Measurements from ENCODE around the gene OSGEPL1.
"Not testable (repeated sequence)": the region's sequence is repeated elsewhere in the genome, so short reads cannot be mapped to it uniquely, and the experiment has no call there.

The OSGEPL1 gene, protein sequence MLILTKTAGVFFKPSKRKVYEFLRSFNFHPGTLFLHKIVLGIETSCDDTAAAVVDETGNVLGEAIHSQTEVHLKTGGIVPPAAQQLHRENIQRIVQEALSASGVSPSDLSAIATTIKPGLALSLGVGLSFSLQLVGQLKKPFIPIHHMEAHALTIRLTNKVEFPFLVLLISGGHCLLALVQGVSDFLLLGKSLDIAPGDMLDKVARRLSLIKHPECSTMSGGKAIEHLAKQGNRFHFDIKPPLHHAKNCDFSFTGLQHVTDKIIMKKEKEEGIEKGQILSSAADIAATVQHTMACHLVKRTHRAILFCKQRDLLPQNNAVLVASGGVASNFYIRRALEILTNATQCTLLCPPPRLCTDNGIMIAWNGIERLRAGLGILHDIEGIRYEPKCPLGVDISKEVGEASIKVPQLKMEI

DNA sequence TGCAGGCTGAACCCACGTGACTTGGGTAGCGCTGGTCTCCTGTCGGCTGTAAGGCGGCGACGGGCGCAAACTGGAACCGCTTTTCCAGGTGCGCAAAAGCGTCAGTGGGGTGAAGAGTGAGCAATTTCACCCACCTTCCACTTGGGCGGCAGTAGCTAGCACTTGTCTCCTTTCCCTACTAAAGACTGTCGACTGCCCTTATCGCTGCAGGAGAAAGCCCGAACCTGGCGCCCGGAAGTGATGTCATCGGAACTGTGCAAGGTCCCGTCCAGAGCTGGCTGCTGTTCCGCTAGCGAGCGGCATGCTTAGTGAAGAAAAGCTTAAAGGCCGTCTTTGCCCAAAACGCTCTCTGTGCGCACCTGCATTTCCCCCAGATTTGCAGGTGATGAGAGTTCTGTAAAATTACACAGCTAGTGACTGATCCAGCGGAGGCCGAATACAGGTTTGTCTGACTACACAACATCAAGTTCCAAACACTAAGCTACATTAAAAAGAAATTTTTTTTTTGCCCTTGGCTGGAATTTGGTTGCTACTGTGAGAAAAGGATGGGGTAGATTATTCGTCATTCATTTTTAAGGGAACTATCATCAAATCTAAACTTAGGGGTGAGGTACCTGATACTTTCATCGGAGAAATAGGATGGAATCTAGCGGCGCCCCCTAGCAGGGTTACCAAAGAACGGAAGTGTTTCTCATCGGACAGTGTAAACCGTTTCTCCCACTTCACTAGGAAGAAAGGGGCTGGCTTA is at the start of gene OSGEPL1:
Gene OSGEPL1, minus strand, starts transcription at position 242 of the 748 bp plus-strand sequence. CDS start 1,152 bp downstream, outside the sequence.
- peak; percentile 96 for DNase-seq (ENCODE audit: low spot score)

GRCh38 chr2:189803431-189803830 is 40.8 kb upstream of the OSGEPL1 start:
- no peak for DNase-seq (ENCODE audit: low spot score)

DNA sequence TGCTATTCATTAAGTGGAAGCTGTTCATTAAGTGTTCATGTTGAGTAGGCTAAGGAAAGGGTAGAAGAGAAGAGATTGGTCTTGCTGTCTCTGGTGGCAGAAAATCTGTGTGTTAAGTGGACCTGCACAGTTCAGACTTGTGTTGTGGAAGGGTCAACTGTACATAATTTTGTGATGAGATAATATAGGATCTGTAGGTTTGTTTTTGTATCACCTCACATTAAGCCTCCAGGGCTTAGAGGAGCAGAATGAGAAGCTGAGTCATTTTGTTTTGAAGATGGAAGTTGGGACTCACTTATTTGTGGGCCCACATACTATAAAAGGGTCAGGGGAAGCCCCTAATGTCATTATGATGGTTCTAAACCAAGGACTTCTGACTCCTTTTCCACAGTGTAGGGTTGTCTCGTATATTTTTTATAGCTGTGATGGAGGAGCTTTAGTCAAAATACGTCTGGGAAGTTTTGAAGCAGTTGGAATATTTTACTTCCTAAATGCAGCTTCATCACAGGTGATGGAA is 39.9 kb upstream of the OSGEPL1 start:
- DNase-seq (ENCODE audit: low spot score): no peak

DNA sequence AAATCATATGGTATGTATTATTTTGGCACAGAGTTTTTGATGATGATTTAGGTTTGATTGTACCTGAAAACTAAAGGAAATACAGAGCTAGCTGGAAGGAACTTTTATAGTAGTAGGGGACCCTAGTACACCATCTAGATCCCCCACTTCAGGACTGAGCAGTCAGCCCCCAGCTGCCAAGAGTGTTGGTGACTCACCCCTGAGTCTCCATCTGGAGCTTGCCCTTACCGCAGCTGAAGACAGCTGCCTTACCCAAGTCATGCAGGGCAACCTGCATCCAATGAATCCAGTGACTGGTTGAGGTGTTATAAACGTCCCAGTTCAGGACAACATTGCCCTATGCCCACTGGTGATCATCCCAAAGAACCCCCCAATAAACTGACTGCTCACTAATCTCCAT is 36.9 kb upstream of the OSGEPL1 start:
- DNase-seq (ENCODE audit: low spot score): no peak

DNA sequence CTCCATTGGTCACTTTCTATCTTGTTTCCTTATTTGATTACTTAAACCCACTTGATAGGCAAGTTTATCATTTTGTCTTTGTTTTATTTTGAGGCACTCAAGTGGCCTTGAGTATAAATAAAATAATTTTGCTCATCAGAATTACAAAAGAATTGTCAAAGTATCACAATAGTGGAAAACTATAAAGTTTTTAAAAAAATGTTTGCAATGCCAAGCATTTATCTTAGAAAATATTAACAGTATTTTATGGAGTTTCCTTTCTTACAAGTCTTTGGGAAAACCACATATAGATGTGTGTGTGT is 36.4 kb upstream of the OSGEPL1 start:
- no peak for DNase-seq (ENCODE audit: low spot score)

- peak; percentile 75 for DNase-seq (ENCODE audit: low spot score)
Measured at GRCh38 chr2:189798312-189799029, 35.9 kb upstream of the OSGEPL1 start.

DNA sequence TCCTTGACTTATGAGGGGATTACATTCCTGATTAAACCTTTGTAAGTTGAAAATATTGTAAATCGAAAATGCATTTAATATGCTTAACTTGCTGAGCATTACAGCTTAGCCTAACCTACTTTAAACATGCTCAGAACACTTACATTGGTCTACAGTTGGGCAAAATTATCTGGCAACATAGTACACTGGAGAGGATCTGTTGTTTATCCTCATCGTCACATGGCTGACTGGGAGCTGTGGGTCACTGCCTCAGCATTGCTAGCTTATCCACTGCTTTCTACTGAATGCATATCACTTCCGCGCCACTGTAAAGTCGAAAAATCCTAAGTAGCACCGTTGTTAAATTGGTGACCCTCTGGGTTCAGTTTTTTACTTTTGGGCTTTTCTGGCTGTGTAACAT is 35.3 kb upstream of the OSGEPL1 start:
- peak; percentile 54 for DNase-seq (ENCODE audit: low spot score)

GRCh38 chr2:189794310-189794709 is 31.7 kb upstream of the OSGEPL1 start:
- no peak for DNase-seq (ENCODE audit: low spot score)

- DNase-seq (ENCODE audit: low spot score): no peak
Measured at GRCh38 chr2:189791338-189792042, 28.9 kb upstream of the OSGEPL1 start.

DNA sequence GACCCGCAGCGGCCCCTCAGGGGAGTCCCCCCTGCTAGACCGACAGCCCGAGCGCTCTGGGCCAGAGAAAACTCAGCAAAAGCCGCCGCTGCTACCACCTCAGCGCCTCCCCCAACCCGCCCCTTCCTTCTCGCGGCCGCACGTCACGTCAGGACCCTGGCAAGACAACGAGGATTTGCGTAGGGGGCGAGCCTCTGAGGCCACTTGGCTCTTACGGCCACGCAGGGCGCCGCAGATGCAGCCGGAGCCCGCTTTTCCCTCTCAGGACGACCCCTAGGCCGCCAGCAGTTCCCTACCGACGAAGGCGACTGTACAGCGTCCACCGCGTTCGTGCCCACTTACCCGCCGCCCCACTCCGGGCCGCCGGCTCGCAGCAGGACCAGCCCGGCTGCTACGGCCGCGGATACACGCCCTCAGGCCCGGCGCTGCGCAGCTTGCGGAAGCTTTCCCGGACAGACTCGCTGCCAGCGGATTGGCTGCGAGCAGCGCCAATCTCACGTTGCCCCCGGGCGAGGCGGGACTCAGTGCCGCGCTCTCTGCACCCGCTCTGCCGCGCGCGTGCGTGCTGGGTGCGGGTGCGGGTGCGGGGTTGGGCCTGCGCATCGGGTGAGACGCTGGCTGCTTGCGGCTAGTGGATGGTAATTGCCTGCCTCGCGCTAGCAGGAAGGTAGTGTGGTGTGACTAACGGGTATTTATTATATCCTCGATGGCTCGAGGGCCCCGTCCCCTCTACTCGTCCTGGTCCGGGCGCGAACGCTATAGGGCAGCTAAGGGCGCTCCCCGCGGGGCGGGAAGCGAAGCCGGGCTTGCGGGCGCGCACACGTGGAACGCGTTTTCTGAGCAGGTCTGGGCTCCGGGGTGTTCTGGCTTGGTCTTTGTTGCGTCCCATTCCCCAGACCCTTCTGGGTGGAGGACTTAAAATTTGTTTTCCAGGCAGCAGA is 21.6 kb upstream of the OSGEPL1 start, which contains the start of the genes ORMDL1 and PMS1:
Gene ORMDL1, minus strand, starts transcription at position 413 of the 941 bp plus-strand sequence. CDS start 1,744 bp downstream, outside the sequence.
Gene PMS1, plus strand, starts transcription at position 524 of the 941 bp plus-strand sequence. CDS start 7,360 bp downstream, outside the sequence.
- DNase-seq (ENCODE audit: low spot score): peak; percentile 96

DNA sequence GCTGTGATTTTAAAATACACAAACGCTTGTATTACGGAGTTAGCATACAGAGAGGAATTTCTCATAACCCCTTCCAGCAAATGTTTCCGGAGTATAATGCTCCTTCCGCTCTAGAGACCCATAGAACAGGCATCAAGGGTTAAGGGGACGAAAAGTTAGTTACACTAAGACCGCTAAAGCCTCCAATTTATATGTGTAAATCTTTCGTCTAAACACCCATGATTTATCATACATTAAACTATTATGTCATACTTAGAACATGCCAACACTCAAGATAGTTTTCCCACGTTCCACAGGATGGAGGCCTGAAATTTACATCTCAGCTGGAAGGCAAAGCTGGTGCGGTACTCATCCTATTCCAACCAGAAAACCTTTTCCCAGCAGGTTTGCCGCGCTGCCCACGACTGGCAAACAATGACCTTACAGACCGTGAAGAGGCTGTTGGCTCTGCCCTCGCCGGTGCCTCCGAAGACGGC is 20.9 kb upstream of the OSGEPL1 start:
- DNase-seq (ENCODE audit: low spot score): peak; percentile 56

DNA sequence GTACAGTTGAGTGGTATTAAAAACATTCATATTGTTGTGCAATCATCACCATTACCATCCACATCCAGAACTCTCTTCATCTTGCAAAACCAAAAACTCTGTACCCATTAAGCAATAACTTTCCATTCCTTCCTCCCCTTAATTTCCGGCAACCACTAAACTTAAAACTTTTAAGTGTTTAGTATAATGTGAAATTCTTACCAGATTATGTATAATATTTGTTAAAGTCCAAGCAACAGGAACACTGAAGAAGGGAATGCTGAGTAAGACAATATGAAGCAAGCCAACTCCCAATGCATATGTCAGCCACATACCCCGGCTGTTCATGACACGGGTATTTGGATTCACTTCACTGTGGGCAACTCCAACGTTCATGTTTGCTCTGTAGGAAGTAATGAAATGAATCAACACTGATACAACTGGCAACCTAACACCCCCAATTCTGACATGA is 19.7 kb upstream of the OSGEPL1 start:
- DNase-seq (ENCODE audit: low spot score): no peak

DNA sequence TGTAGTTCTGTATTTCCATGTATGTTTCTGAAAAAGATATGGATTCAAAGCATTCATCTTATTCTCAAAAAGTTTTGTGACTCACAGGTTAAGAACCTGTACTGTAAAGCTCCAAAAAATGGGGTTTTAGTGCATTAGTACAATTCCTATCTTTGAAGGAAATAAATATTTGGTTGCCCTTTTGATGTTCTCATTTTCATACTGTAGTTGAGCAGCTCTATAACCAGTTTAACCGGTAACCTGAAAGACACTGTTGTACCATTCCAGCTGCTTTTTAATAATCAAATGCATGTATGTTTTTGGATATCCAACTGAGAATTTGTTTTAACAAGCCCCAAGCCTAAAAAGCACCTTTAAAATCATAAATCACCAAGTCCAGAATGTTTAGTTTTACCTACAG is 9.6 kb upstream of the OSGEPL1 start:
- DNase-seq (ENCODE audit: low spot score): no peak

- DNase-seq (ENCODE audit: low spot score): no peak
Measured at GRCh38 chr2:189770590-189771322, 8.2 kb upstream of the OSGEPL1 start.

DNA sequence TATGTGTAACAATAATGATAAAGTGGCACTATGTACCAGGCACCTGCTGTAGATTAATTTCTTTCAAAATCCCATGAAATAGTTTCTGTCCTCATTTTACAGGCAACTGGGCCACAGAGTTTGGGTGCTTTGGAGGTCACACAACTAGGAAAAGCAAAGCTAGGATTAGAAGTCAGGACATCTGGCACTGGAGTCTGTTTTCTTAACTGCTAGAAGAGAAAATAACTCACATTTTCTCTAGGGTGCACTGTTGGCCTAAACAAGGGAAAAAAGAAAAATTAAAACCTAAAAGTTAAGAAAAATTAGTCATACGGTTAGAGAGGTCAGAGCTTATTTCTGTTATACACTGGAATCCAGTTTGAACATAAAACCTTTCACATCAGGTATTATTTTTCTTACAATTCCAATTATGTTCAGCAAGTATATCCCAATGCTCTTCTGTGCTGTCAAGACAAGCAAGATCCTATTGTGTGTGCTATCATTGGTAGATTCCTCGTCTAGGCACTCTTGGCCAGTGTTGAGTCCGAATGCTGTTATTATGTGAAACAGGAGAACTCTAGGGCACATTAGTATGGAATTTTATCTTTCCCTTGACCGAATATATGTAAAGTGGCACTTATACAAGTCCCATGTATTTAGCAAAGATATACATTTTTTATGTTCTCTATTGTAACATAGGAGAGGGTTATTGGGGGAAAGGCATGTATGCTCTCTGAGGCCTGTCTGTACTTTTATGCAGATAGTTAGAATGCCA is 1.5 kb upstream of the OSGEPL1 start:
- peak; percentile 25 for DNase-seq (ENCODE audit: low spot score)

DNA sequence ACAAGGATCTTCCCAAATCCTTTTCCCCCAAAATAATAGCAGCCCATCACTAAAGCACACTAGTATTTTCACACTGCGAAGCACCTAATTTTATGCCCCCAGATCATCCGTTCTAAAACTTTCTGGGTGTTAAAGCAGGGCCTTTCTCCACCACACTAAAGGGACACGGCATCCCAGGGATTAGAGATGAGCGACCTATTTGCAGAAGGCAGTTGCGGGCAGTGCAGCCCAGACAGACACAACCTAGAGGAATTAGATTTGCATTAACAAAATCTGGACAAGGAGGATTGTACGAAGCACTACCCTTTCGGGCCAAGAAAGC is 402 bp downstream of the OSGEPL1 start:
- DNase-seq (ENCODE audit: low spot score): no peak

DNA sequence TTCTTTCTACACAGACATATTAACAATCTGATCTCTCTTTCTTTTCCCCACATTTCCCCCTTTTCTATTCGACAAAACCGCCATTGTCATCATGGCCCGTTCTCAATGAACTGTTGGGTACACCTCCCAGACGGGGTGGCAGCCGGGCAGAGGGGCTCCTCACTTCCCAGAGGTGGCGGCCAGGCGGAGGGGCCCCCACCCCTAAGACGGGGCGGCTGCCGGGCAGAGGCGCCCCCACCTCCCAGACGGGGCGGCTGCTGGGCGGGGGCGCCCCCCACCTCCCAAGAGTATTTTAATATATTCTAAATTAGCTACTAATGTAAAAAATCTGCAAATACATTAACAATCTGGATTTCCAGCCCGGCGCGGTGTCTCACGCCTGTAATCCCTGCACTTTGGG is 2.4 kb downstream of the OSGEPL1 start:
- not testable (repeated sequence) for DNase-seq (ENCODE audit: low spot score)

- DNase-seq (ENCODE audit: low spot score): no peak
Measured at GRCh38 chr2:189756311-189756952, 6.2 kb downstream of the OSGEPL1 start.
